ENCODE measurements around the gene BNC2. TPM values are rescaled to one million over a fixed set of nuclear protein-coding genes. Genes with fewer than 3 reads are reported as not detected.

BNC2 gene
- total RNA-seq, 6 experiments from 2014 or later, result 0.22 to 0.80 (median 0.36) TPM

DNA sequence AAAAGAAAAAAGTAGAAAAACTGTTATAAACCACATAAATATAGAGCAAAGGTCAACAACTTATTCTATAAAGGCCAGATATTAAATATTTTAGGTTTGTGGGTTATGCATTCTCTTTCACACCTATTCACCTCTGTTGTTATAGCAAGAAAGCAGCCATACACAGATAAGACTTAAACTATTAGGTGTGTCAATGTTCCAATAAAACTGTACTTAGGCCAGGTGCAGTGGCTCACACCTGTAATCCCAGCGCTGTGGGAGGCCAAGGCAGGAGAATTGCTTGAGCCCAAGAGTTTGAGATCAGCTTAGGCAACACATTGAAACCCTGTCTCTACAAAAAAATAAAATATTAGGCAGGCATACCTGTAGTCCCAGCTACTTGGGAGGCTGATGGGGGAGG lies 314.7 kb downstream of the BNC2 start:
- peaks cover 0 to 10% (median 2%) of the 10 kb centered on the region in 4 donors for H3K4me1 ChIP-seq
- intact Hi-C loops (cut with DNase I), result no loop called here
- no peak for ATAC-seq

DNA sequence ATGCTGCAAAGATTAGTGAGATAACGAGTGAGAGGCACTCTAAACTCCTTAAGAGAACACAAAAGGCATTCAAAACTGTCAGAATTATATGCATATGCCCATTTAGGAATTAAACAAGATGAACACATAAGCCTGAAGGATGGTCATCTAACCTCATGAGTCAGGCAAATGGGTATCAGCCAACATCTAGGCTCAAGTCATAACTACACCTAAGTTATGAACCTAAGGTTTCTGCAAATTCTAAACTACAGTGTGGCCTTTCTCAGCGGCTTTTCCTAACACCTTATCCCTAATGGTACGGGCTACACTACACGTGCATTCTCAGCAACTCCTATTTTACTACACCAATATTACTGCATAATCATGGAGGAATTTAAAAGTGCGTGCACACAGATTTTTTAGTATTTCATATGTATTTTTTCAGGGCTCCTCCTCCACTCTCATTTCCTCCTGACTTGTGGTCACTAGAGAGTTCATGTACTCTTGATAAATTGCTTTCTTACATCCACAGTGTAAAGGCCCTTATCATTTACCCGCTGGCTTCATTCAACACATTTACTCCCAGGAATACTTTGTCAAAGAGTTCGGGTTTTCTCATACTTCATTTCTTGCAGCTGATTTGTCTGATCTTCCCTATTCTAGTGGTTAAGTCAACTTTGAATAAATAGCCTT lies 316.5 kb downstream of the BNC2 start:
- no peaks in the 10 kb centered on the region for H3K36me3 ChIP-seq
- intact Hi-C loops (cut with DNase I), result no loop called here

More for the DNA sequence above, 314.7 kb downstream of the BNC2 start:
- H3K27ac ChIP-seq, result no peak overlapping the region
- 100% methylated on average over 1 of the region's 1 CpG for WGBS (ENCODE audit: insufficient coverage, low coverage, low lambda C conversion rate, missing lambda C conversion rate)
- no peak for DNase-seq
- H3K27me3 ChIP-seq, result no peaks in the 10 kb centered on the region
- no peak overlapping the region for H3K4me3 ChIP-seq
- TF ChIP-seq, protein P1, sequence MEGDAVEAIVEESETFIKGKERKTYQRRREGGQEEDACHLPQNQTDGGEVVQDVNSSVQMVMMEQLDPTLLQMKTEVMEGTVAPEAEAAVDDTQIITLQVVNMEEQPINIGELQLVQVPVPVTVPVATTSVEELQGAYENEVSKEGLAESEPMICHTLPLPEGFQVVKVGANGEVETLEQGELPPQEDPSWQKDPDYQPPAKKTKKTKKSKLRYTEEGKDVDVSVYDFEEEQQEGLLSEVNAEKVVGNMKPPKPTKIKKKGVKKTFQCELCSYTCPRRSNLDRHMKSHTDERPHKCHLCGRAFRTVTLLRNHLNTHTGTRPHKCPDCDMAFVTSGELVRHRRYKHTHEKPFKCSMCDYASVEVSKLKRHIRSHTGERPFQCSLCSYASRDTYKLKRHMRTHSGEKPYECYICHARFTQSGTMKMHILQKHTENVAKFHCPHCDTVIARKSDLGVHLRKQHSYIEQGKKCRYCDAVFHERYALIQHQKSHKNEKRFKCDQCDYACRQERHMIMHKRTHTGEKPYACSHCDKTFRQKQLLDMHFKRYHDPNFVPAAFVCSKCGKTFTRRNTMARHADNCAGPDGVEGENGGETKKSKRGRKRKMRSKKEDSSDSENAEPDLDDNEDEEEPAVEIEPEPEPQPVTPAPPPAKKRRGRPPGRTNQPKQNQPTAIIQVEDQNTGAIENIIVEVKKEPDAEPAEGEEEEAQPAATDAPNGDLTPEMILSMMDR (IDR thresholded peaks at IDR 0.05), result no peak
- TF ChIP-seq POLR2A (IDR thresholded peaks at IDR 0.05), result no peak
- no peaks in the 10 kb centered on the region for H3K9me3 ChIP-seq
- no peaks in the 10 kb centered on the region for H3K36me3 ChIP-seq

DNA sequence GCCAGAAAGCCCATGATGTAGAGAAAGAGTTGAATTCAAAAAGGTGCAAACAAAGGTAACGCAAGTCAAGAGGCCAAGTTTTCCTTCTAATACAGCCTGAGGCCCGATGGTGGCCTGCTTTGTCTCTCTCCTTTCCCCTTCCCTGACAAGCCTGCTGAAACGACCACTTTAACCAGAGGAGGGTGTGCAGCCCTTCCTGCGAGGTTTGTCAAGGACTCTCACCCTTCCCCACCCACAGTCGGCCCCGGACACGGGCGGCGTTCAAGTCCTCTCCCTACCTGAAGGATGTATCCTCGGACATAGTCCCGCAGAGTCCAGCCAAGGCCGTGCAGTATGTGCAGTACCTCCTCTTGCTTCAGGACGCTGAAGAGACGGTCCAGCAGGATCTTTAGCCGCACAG lies 318.2 kb downstream of the BNC2 start:
- H3K4me1 ChIP-seq, result no peaks in the 10 kb centered on the region
- H3K36me3 ChIP-seq, result no peaks in the 10 kb centered on the region
- DNase-seq (no peak), ATAC-seq (no peak)
- intact Hi-C loops (cut with DNase I), result no loop called here
- TF ChIP-seq POLR2A (IDR thresholded peaks at IDR 0.05), result no peak
- TF ChIP-seq, protein P1 (IDR thresholded peaks at IDR 0.05), result no peak
- no peaks in the 10 kb centered on the region for H3K27me3 ChIP-seq
- H3K9me3 ChIP-seq, result no peaks in the 10 kb centered on the region
- no peak overlapping the region for H3K4me3 ChIP-seq
- WGBS (ENCODE audit: insufficient coverage, low coverage, low lambda C conversion rate, missing lambda C conversion rate), result 56% methylated on average over 8 of the region's 15 CpGs
- H3K27ac ChIP-seq, result no peak overlapping the region

More for the DNA sequence above, 316.5 kb downstream of the BNC2 start:
- DNase-seq (no peak), ATAC-seq (no peak)
- no peak overlapping the region for H3K4me3 ChIP-seq
- no peaks in the 10 kb centered on the region for H3K9me3 ChIP-seq
- H3K4me1 ChIP-seq, result no peaks in the 10 kb centered on the region
- H3K27me3 ChIP-seq, result no peaks in the 10 kb centered on the region
- WGBS (ENCODE audit: insufficient coverage, low coverage, low lambda C conversion rate, missing lambda C conversion rate), result 85% methylated on average over 7 of the region's 7 CpGs
- no peak for TF ChIP-seq POLR2A (IDR thresholded peaks at IDR 0.05)
- TF ChIP-seq, protein P1 (IDR thresholded peaks at IDR 0.05), result no peak
- no peak overlapping the region for H3K27ac ChIP-seq

DNA sequence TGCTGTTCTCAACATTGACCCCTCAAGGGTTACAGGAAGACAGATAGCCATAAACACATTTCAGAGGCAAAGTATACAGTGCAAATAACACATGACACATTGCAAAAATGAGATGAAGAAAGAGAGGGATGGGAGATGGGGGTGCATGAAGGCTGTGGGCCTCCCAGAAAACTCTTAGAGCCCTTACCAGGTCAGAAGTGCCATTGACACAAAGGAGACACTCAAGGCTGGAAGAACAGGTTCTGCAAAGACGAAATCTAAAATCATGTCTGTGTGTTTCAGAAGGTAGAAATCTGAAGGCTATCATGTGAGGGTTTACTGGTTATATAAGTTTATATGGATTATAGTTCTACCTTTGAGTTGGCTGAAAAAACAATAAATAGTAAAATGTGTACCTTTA lies 318.8 kb downstream of the BNC2 start:
- no peaks in the 10 kb centered on the region for H3K9me3 ChIP-seq
- intact Hi-C loops (cut with DNase I), result no loop called here
- no peaks in the 10 kb centered on the region for H3K27me3 ChIP-seq
- TF ChIP-seq, protein P1 (IDR thresholded peaks at IDR 0.05), result no peak
- TF ChIP-seq POLR2A (IDR thresholded peaks at IDR 0.05), result no peak
- no peaks in the 10 kb centered on the region for H3K4me1 ChIP-seq
- ATAC-seq (no peak), DNase-seq (no peak)
- WGBS (ENCODE audit: insufficient coverage, low coverage, low lambda C conversion rate, missing lambda C conversion rate), result 78% methylated on average over 1 of the region's 1 CpG
- no peaks in the 10 kb centered on the region for H3K36me3 ChIP-seq
- H3K27ac ChIP-seq, result no peak overlapping the region
- H3K4me3 ChIP-seq, result no peak overlapping the region

Data from right lobe of liver (tissue), 6 donors.